ENCODE data around the gene TNRC6C. TPM values are rescaled to one million over a fixed set of nuclear protein-coding genes. Genes with fewer than 3 reads are reported as not detected.

Gene TNRC6C
- total RNA-seq, 1 donor from 2014 or later = 28.7 TPM

DNA sequence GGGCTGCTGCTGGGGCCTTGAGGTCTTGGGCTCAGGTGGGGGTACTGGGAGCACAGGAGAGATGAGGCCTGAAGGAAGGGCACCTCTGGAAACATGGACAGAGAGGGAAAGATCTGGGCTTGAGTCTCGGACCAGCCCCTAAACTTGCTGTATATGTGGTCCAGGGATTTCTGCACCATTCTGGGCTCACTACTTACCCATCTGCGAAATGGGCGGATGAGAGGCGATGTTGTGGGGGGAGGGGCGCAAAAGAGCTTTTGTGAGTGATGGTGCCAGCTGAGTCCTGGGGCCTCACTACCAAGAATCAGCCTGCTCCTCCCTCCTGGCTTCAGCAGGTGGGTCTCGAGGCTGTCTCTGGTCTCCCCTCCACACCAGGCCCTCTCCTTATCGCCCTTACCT is 188.0 kb downstream of the TNRC6C start:
- Mint-ChIP-seq H3K9me3 (ENCODE audit: unreplicated experiment) (no peaks in the 10 kb centered on the region), H3K27me3 (ENCODE audit: unreplicated experiment) (no peaks in the 10 kb centered on the region), H3K36me3 (ENCODE audit: unreplicated experiment) (no peaks in the 10 kb centered on the region), H3K4me1 (ENCODE audit: unreplicated experiment) (peaks cover 42% of the 10 kb centered on the region), H3K27ac (ENCODE audit: unreplicated experiment) (no peak overlapping the region), H3K4me3 (ENCODE audit: unreplicated experiment) (no peak overlapping the region)
- TF ChIP-seq CTCF (IDR thresholded peaks at IDR 0.05) = no peak
- DNase-seq (ENCODE audit: extremely low spot score, unreplicated experiment) = no peak

- no peak overlapping the region for H3K27ac Mint-ChIP-seq (ENCODE audit: unreplicated experiment)
- TF ChIP-seq CTCF (IDR thresholded peaks at IDR 0.05) = no peak
- no peaks in the 10 kb centered on the region for H3K36me3 Mint-ChIP-seq (ENCODE audit: unreplicated experiment)
- H3K4me3 Mint-ChIP-seq (ENCODE audit: unreplicated experiment) = no peak overlapping the region
- peaks cover 46% of the 10 kb centered on the region for H3K4me1 Mint-ChIP-seq (ENCODE audit: unreplicated experiment)
- no peaks in the 10 kb centered on the region for H3K9me3 Mint-ChIP-seq (ENCODE audit: unreplicated experiment)
- no peak for DNase-seq (ENCODE audit: extremely low spot score, unreplicated experiment)
- no peaks in the 10 kb centered on the region for H3K27me3 Mint-ChIP-seq (ENCODE audit: unreplicated experiment)
Observed at GRCh38 chr17:78146881-78147280, 188.4 kb downstream of the TNRC6C start.

DNA sequence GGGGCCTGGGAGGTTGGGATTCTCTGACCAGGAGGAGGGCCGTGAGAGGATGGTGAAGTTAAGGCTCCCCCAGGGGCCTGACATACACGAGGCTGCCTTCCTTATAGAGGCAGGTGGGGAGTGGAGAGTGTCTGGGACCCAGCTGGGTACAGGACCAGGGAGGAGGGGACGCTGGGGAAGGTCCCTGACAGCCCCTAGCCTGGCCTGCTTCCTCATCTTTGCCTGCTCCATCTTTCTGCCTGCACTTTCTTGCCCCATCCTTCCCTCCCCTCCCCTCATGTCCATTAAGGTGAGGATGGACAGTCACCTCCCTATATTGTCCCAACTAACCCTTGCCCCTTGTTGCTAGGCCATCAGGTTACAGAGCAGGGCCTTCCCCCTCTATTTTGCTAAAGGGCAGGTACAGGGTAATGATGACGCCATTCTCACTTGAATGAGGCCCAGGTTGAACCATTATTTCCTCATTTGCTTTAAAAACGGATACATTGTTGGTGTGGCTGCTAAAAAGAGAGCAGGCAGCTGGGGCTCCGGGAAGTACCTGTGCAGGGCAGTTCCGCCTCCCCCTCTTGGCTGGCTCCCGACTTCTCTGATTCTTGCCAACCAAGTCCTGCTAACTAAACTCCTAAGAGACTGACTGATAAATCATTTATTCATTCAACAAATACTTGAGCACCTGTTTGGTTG is 189.0 kb downstream of the TNRC6C start:
- no peak for DNase-seq (ENCODE audit: extremely low spot score, unreplicated experiment)
- TF ChIP-seq CTCF (IDR thresholded peaks at IDR 0.05) = no peak
- H3K9me3 Mint-ChIP-seq (ENCODE audit: unreplicated experiment) = no peaks in the 10 kb centered on the region
- no peaks in the 10 kb centered on the region for H3K27me3 Mint-ChIP-seq (ENCODE audit: unreplicated experiment)
- no peaks in the 10 kb centered on the region for H3K36me3 Mint-ChIP-seq (ENCODE audit: unreplicated experiment)
- no peak overlapping the region for H3K4me3 Mint-ChIP-seq (ENCODE audit: unreplicated experiment)
- H3K27ac Mint-ChIP-seq (ENCODE audit: unreplicated experiment) = no peak overlapping the region
- peaks cover 47% of the 10 kb centered on the region for H3K4me1 Mint-ChIP-seq (ENCODE audit: unreplicated experiment)

- Mint-ChIP-seq H3K4me1 (ENCODE audit: unreplicated experiment) (peaks cover 44% of the 10 kb centered on the region), H3K9me3 (ENCODE audit: unreplicated experiment) (no peaks in the 10 kb centered on the region), H3K36me3 (ENCODE audit: unreplicated experiment) (no peaks in the 10 kb centered on the region), H3K27me3 (ENCODE audit: unreplicated experiment) (no peaks in the 10 kb centered on the region), H3K27ac (ENCODE audit: unreplicated experiment) (no peak overlapping the region), H3K4me3 (ENCODE audit: unreplicated experiment) (no peak overlapping the region)
- no peak for TF ChIP-seq CTCF (IDR thresholded peaks at IDR 0.05)
- no peak for DNase-seq (ENCODE audit: extremely low spot score, unreplicated experiment)
Observed at GRCh38 chr17:78148286-78149016, 189.9 kb downstream of the TNRC6C start.

- Mint-ChIP-seq H3K27ac (ENCODE audit: unreplicated experiment) (peak overlapping the region; percentile 81), H3K36me3 (ENCODE audit: unreplicated experiment) (no peaks in the 10 kb centered on the region), H3K9me3 (ENCODE audit: unreplicated experiment) (no peaks in the 10 kb centered on the region), H3K4me3 (ENCODE audit: unreplicated experiment) (no peak overlapping the region), H3K27me3 (ENCODE audit: unreplicated experiment) (no peaks in the 10 kb centered on the region), H3K4me1 (ENCODE audit: unreplicated experiment) (peaks cover 19% of the 10 kb centered on the region)
- DNase-seq (ENCODE audit: extremely low spot score, unreplicated experiment) = no peak
- TF ChIP-seq CTCF (IDR thresholded peaks at IDR 0.05) = no peak
Observed at GRCh38 chr17:78151514-78152008, 193.1 kb downstream of the TNRC6C start.
